Common myeloid progenitor, CD34-positive (primary cell): Measurements from ENCODE around the gene GSTP1.
"Not testable (repeated sequence)": the region's sequence is repeated elsewhere in the genome, so short reads cannot be mapped to it uniquely, and the experiment has no call there.

ENCODE experiments used
- CTCF ChIA-PET: fragments of 350-600 bp; sonication (Branson Sonifier 250); formaldehyde crosslinking; loops from one replicate; lab custom pipeline; 2021; ENCODE audit warnings: antibody characterized with exemption; lab: Charles Lee
- POLR2A ChIA-PET: fragments of 350-600 bp; sonication (Branson Sonifier 250); formaldehyde crosslinking; loops from one replicate; lab custom pipeline; 2021; ENCODE audit warnings: antibody characterized with exemption; lab: Charles Lee
- DNase-seq, 3 donors: peaks; one replicate each; pipeline versions ENCODE4 v3.0.0 to v3.0.0-alpha.2; 2013
- H3K27ac ChIP-seq, 2 experiments: 1 replicate in 1 of 2; 2 replicates in 1 of 2; pipeline ENCODE4 v1.7.0; 2013; ENCODE audit warnings: inconsistent platforms in 2 of 2, low read length in 2 of 2, mild to moderate bottlenecking in 2 of 2, low read depth in 1 of 2, moderate library complexity in 1 of 2; ENCODE audit not compliant: severe bottlenecking in 2 of 2, insufficient read depth in 1 of 2, poor library complexity in 1 of 2
- H3K27me3 ChIP-seq, 5 experiments: replicated peaks in 2 of 5; 1 replicate in 3 of 5; 2 replicates in 2 of 5; pipeline versions ENCODE4 v1.6.1 to v1.7.0; 2013; ENCODE audit warnings: low read length in 4 of 5, mild to moderate bottlenecking in 2 of 5, moderate library complexity in 2 of 5, inconsistent platforms in 1 of 5; ENCODE audit not compliant: insufficient read depth in 5 of 5, control insufficient read depth in 4 of 5
- H3K36me3 ChIP-seq, 4 experiments: 1 replicate in 2 of 4; 2 replicates in 2 of 4; pipeline versions ENCODE4 v1.6.1 to v1.7.0; 2013; ENCODE audit warnings: low read length in 3 of 4, control low read depth in 1 of 4, mild to moderate bottlenecking in 1 of 4; ENCODE audit not compliant: control insufficient read depth in 4 of 4, insufficient read depth in 4 of 4
- H3K4me1 ChIP-seq, 4 experiments: 1 replicate in 3 of 4; 2 replicates in 1 of 4; pipeline versions ENCODE4 v1.6.1 to v1.7.1; 2013; ENCODE audit warnings: low read length in 3 of 4, mild to moderate bottlenecking in 3 of 4, control low read depth in 1 of 4, inconsistent platforms in 1 of 4, moderate library complexity in 1 of 4; ENCODE audit not compliant: control insufficient read depth in 4 of 4, insufficient read depth in 4 of 4; ENCODE audit errors: control extremely low read depth in 1 of 4
- H3K4me3 ChIP-seq, 7 experiments: 1 replicate in 4 of 7; 2 replicates in 3 of 7; pipeline versions ENCODE4 v1.5.1 to v1.7.0; 2013; ENCODE audit warnings: mild to moderate bottlenecking in 7 of 7, low read length in 6 of 7, moderate library complexity in 6 of 7, inconsistent platforms in 2 of 7, low read depth in 2 of 7, control low read depth in 1 of 7; ENCODE audit not compliant: insufficient read depth in 4 of 7, control insufficient read depth in 1 of 7; ENCODE audit errors: extremely low read depth in 1 of 7
- H3K9me3 ChIP-seq, 5 experiments: 1 replicate in 4 of 5; 2 replicates in 1 of 5; pipeline versions ENCODE4 v1.6.1 to v1.7.1; 2013; ENCODE audit warnings: low read length in 4 of 5, mild to moderate bottlenecking in 2 of 5, inconsistent platforms in 1 of 5, low read depth in 1 of 5, moderate library complexity in 1 of 5; ENCODE audit not compliant: control insufficient read depth in 4 of 5, insufficient read depth in 2 of 5; ENCODE audit errors: control extremely low read depth in 1 of 5
- WGBS: methylation state at CpG from one replicate; pipeline ENCODE4 v1.1.5; 2013; ENCODE audit not compliant: insufficient coverage; 5-methylcytosine and 5-hydroxymethylcytosine counted together

The GSTP1 gene

GRCh38 chr11:67562963-67563704, 20.5 kb upstream of the GSTP1 start:
- Histone ChIP-seq H3K4me3 (no peak overlapping the region), H3K4me1 (no peaks in the 10 kb centered on the region), H3K36me3 (no peaks in the 10 kb centered on the region), H3K27me3 (peaks cover 0 to 5% (median 0%) of the 10 kb centered on the region in 5 experiments), H3K9me3 (no peaks in the 10 kb centered on the region), H3K27ac (no peak overlapping the region)
- ChIA-PET CTCF (interaction anchor here (0.6 to 1.2 kb wide), 3 partner anchors 9 to 18 kb away, joined by 3 read pairs; no protein-coding TSS in a partner anchor), POLR2A (no interaction called here)
- no peak for DNase-seq
- 89% methylated on average over 8 of the region's 10 CpGs for WGBS

- CTCF ChIA-PET, H3K36me3 ChIP-seq, H3K27me3 ChIP-seq, H3K4me3 ChIP-seq, H3K4me1 ChIP-seq, POLR2A ChIA-PET, H3K9me3 ChIP-seq, H3K27ac ChIP-seq, DNase-seq: not testable (repeated sequence)
- WGBS, result 92% methylated on average over 11 of the region's 11 CpGs
These were observed 19.9 kb upstream of the GSTP1 start for GRCh38 chr11:67563705-67564114.

DNA sequence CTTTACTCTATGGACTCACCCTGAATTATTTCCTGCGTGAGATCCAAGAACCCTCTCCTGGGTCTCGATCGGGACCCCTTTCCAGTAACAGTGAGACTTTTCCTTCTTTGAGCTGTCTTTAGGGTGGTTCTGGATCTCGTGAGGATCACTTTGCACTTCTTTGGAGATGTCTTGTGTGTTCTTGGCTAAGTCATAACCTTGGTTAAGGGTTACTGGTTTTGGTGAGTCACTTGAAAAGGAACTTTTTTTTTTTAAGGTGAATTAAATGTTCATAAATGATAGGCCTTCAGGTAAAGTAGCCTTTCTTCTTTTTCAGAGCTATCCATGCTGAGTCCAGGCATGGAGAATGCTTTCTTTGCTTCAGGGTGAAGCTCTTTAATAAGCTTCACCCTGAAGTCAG, 19.4 kb upstream of the GSTP1 start:
- no peak for DNase-seq
- no peaks in the 10 kb centered on the region for H3K36me3 ChIP-seq
- H3K4me3 ChIP-seq, result no peak overlapping the region
- no peaks in the 10 kb centered on the region for H3K9me3 ChIP-seq
- H3K27me3 ChIP-seq, result peaks cover 0 to 5% (median 0%) of the 10 kb centered on the region in 5 experiments
- CTCF ChIA-PET, result no interaction called here
- WGBS, result no CpG with 5 or more reads among the region's 4 CpGs
- no peak overlapping the region for H3K27ac ChIP-seq
- H3K4me1 ChIP-seq, result no peaks in the 10 kb centered on the region
- POLR2A ChIA-PET, result no interaction called here

- Histone ChIP-seq H3K9me3 (no peaks in the 10 kb centered on the region), H3K27ac (no peak overlapping the region), H3K36me3 (no peaks in the 10 kb centered on the region), H3K4me1 (no peaks in the 10 kb centered on the region), H3K27me3 (peaks cover 0 to 2% (median 0%) of the 10 kb centered on the region in 5 experiments), H3K4me3 (no peak overlapping the region)
- 77% methylated on average over 6 of the region's 6 CpGs for WGBS
- ChIA-PET CTCF (interaction anchor here (1.2 kb wide), 1 partner anchor 43 kb away, joined by 7 read pairs; no protein-coding TSS in a partner anchor), POLR2A (no interaction called here)
- DNase-seq, result no peak
These were observed 12.2 kb upstream of the GSTP1 start for GRCh38 chr11:67571443-67571842.

- Histone ChIP-seq H3K36me3 (no peaks in the 10 kb centered on the region), H3K4me3 (no peak overlapping the region), H3K27me3 (peaks cover 0 to 2% (median 0%) of the 10 kb centered on the region in 5 experiments), H3K27ac (no peak overlapping the region), H3K4me1 (no peaks in the 10 kb centered on the region), H3K9me3 (no peaks in the 10 kb centered on the region)
- WGBS, result 86% methylated on average over 1 of the region's 5 CpGs
- ChIA-PET CTCF (interaction anchor here (0.7 to 1.4 kb wide), 11 partner anchors 10 to 89 kb away, joined by 3 to 7 read pairs (median 3); no protein-coding TSS in a partner anchor), POLR2A (no interaction called here)
- no peak for DNase-seq
These were observed 11.3 kb upstream of the GSTP1 start for GRCh38 chr11:67572305-67572704.

- H3K9me3 ChIP-seq, result no peaks in the 10 kb centered on the region
- peaks cover 0 to 2% (median 1%) of the 10 kb centered on the region in 4 experiments for H3K4me1 ChIP-seq
- DNase-seq, result peak; percentile 34 to 51 (median 50)
- H3K4me3 ChIP-seq, result no peak overlapping the region
- H3K36me3 ChIP-seq, result no peaks in the 10 kb centered on the region
- H3K27me3 ChIP-seq, result peaks cover 0 to 2% (median 0%) of the 10 kb centered on the region in 5 experiments
- ChIA-PET POLR2A (no interaction called here), CTCF (interaction anchor here (0.7 to 1.5 kb wide), 13 partner anchors 13 to 89 kb away, joined by 3 to 7 read pairs (median 4); no protein-coding TSS in a partner anchor)
- WGBS, result 72% methylated on average over 21 of the region's 21 CpGs
- H3K27ac ChIP-seq, result no peak overlapping the region
These were observed 10.7 kb upstream of the GSTP1 start for GRCh38 chr11:67572747-67573419.

DNA sequence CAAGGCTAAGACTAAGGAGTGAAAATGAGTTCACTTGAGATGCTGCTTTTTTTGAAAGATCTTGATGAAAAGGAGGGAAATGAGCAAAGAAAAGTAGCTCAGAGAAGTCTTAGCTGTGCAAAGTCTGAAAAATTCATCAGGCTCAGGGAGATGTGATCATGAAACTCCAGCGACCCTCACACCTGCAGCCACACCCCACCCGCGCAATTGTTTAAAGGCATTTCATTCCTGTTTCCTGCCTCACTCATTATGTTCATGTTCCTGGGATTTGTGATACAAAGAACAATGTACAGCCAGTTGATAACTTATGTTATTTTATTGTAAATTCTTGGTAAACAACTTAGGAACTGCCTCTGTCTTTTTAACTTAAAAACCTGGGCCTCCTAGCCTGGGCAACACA, 8.7 kb upstream of the GSTP1 start:
- ChIA-PET CTCF (interaction anchor here (5.7 kb wide), 1 partner anchor 40 kb away, joined by 29 read pairs; no protein-coding TSS in a partner anchor), POLR2A (no interaction called here)
- Histone ChIP-seq H3K27me3 (peaks cover 0 to 2% (median 0%) of the 10 kb centered on the region in 5 experiments), H3K4me3 (no peak overlapping the region), H3K9me3 (no peaks in the 10 kb centered on the region), H3K4me1 (peaks cover 5 to 21% (median 18%) of the 10 kb centered on the region in 4 experiments), H3K36me3 (no peaks in the 10 kb centered on the region), H3K27ac (no peak overlapping the region)
- WGBS, result no CpG with 5 or more reads among the region's 3 CpGs
- no peak for DNase-seq
